H1 (cell line): ENCODE data around the gene CDH2. TPM values are rescaled to one million over a fixed set of nuclear protein-coding genes. Genes with fewer than 3 reads are reported as not detected.

Source experiments
- CTCF ChIA-PET: fragments of 300-600 bp; sonication (Branson Sonifier 250); formaldehyde crosslinking; loops from one replicate; lab custom pipeline; 2021; ENCODE audit not compliant: partially characterized antibody; lab: Charles Lee
- POLR2A ChIA-PET: fragments of 300-600 bp; sonication (Branson Sonifier 250); formaldehyde crosslinking; loops from one replicate; lab custom pipeline; 2021; ENCODE audit warnings: inconsistent platforms; ENCODE audit not compliant: partially characterized antibody; lab: Charles Lee
- DNase-seq, 2 experiments: peaks; one replicate each; pipeline versions ENCODE4 v3.0.0 to v3.0.0-alpha.2; 2010 to 2022; ENCODE audit warnings: low spot score in 2 of 2, low read depth in 1 of 2, mixed read lengths in 1 of 2
- FAIRE-seq: peaks from 2 replicates; lab custom pipeline; 2011; peaks lifted over from hg19 to GRCh38; lab: Jason Lieb, UNC
- H2AFZ ChIP-seq: 2 replicates; pipeline ENCODE4 v1.8.1; 2012; ENCODE audit warnings: low read length, inconsistent platforms
- H2AK5ac ChIP-seq: 2 replicates; pipeline ENCODE4 v1.6.1; 2013; ENCODE audit warnings: low read depth, low read length
- H2BK120ac ChIP-seq: replicated peaks from 2 replicates; pipeline ENCODE3; 2013; ENCODE audit warnings: low read depth, low read length, inconsistent platforms
- H2BK12ac ChIP-seq: 2 replicates; pipeline ENCODE4 v1.6.1; 2013; ENCODE audit warnings: low read depth, low read length
- H2BK15ac ChIP-seq: 2 replicates; pipeline ENCODE4 v1.6.1; 2013; ENCODE audit warnings: low read length
- H2BK20ac ChIP-seq: 2 replicates; pipeline ENCODE4 v1.6.1; 2013; ENCODE audit warnings: low read length
- H2BK5ac ChIP-seq: 2 replicates; pipeline ENCODE4 v1.6.1; 2013; ENCODE audit warnings: low read depth, low read length
- H3K14ac ChIP-seq: 2 replicates; pipeline ENCODE4 v1.6.1; 2013; ENCODE audit warnings: inconsistent platforms; ENCODE audit not compliant: insufficient read length
- H3K18ac ChIP-seq: 2 replicates; pipeline ENCODE4 v1.6.1; 2013; ENCODE audit warnings: low read length; ENCODE audit errors: extremely low read depth
- H3K23ac ChIP-seq: 2 replicates; pipeline ENCODE4 v1.6.1; 2013; ENCODE audit warnings: inconsistent platforms; ENCODE audit not compliant: insufficient read length
- H3K23me2 ChIP-seq: 2 replicates; pipeline ENCODE4 v1.6.1; 2013; ENCODE audit warnings: low read depth, low read length
- H3K27ac ChIP-seq: 2 replicates; pipeline ENCODE4 v1.6.1; 2011; ENCODE audit warnings: low read depth, low read length, inconsistent platforms
- H3K27me3 ChIP-seq, 4 experiments: replicated peaks in 1 of 4; 1 replicate in 1 of 4; 2 replicates in 3 of 4; pipeline versions ENCODE4 v1.6.1 to v1.8.1; 2011 to 2013; ENCODE audit warnings: low read length in 3 of 4, mild to moderate bottlenecking in 3 of 4, inconsistent platforms in 2 of 4, mixed read lengths in 2 of 4, moderate library complexity in 1 of 4; ENCODE audit not compliant: control insufficient read depth in 3 of 4, insufficient read depth in 3 of 4; ENCODE audit errors: extremely low read depth in 1 of 4
- H3K36me3 ChIP-seq, 4 experiments: 2 replicates each; pipeline versions ENCODE4 v1.6.1 to v1.8.1; 2011 to 2013; ENCODE audit warnings: mild to moderate bottlenecking in 4 of 4, low read length in 3 of 4, moderate library complexity in 2 of 4, control low read depth in 1 of 4, inconsistent platforms in 1 of 4; ENCODE audit not compliant: insufficient read depth in 4 of 4, control insufficient read depth in 2 of 4
- H3K4ac ChIP-seq: replicated peaks from 2 replicates; pipeline ENCODE3; 2013; ENCODE audit warnings: low read length, low read depth, mixed read lengths, inconsistent platforms; ENCODE audit not compliant: insufficient read length
- H3K4me1 ChIP-seq, 4 experiments: replicated peaks in 1 of 4; 1 replicate in 1 of 4; 2 replicates in 3 of 4; pipeline versions ENCODE4 v1.6.1 to v1.8.1; 2011 to 2013; ENCODE audit warnings: low read length in 3 of 4, inconsistent platforms in 2 of 4, mixed read lengths in 1 of 4; ENCODE audit not compliant: insufficient read depth in 4 of 4, control insufficient read depth in 3 of 4
- H3K4me2 ChIP-seq, 2 experiments: 2 replicates each; pipeline versions ENCODE4 v1.6.1 to v1.8.1; 2011 to 2013; ENCODE audit warnings: low read depth in 2 of 2, low read length in 2 of 2, control low read depth in 1 of 2, inconsistent platforms in 1 of 2, mild to moderate bottlenecking in 1 of 2; ENCODE audit not compliant: insufficient read depth in 1 of 2
- H3K4me3 ChIP-seq, 4 experiments: fragments of 200-600, 300-600 bp in 1 of 4; sonication (generic), shearing (Covaris generic), sonication (Bioruptor Twin) in 1 of 4; 2 replicates each; pipeline versions ENCODE4 v1.5.1 to v1.8.1; 2011 to 2016; ENCODE audit warnings: low read length in 4 of 4, low read depth in 3 of 4, control low read depth in 2 of 4, inconsistent platforms in 2 of 4, mild to moderate bottlenecking in 2 of 4, mixed read lengths in 1 of 4, moderate library complexity in 1 of 4; ENCODE audit not compliant: insufficient read depth in 2 of 4; ENCODE audit errors: extremely low read depth in 1 of 4
- H3K56ac ChIP-seq: replicated peaks from 2 replicates; pipeline ENCODE3; 2013; ENCODE audit warnings: low read depth, mild to moderate bottlenecking, mixed read lengths, low read length, inconsistent platforms; ENCODE audit not compliant: insufficient read length
- H3K79me1 ChIP-seq: 2 replicates; pipeline ENCODE4 v1.6.1; 2013; ENCODE audit warnings: low read depth, low read length, control low read depth
- H3K79me2 ChIP-seq, 2 experiments: 2 replicates each; pipeline versions ENCODE4 v1.6.1 to v1.8.1; 2012 to 2013; ENCODE audit warnings: low read length in 2 of 2, mild to moderate bottlenecking in 2 of 2, inconsistent platforms in 1 of 2; ENCODE audit not compliant: insufficient read depth in 2 of 2, control insufficient read depth in 1 of 2
- H3K9ac ChIP-seq, 4 experiments: replicated peaks in 1 of 4; 1 replicate in 1 of 4; 2 replicates in 3 of 4; pipeline versions ENCODE4 v1.6.1 to v1.8.1; 2011 to 2013; ENCODE audit warnings: low read depth in 3 of 4, low read length in 3 of 4, control low read depth in 2 of 4, mild to moderate bottlenecking in 2 of 4, moderate library complexity in 2 of 4, inconsistent platforms in 1 of 4; ENCODE audit errors: extremely low read depth in 1 of 4
- H3K9me3 ChIP-seq, 2 experiments: 2 replicates each; pipeline versions ENCODE4 v1.6.1 to v1.8.1; 2012 to 2013; ENCODE audit warnings: mild to moderate bottlenecking in 2 of 2, moderate library complexity in 2 of 2, control low read depth in 1 of 2, inconsistent platforms in 1 of 2, low read depth in 1 of 2, low read length in 1 of 2, mixed read lengths in 1 of 2; ENCODE audit not compliant: insufficient read depth in 2 of 2
- H4K20me1 ChIP-seq, 2 experiments: replicated peaks in 1 of 2; 2 replicates each; pipeline versions ENCODE3 to v1.8.1; 2011 to 2013; ENCODE audit warnings: inconsistent platforms in 2 of 2, low read length in 2 of 2, mild to moderate bottlenecking in 1 of 2; ENCODE audit not compliant: insufficient read depth in 2 of 2, control insufficient read depth in 1 of 2
- H4K5ac ChIP-seq: 2 replicates; pipeline ENCODE4 v1.6.1; 2013; ENCODE audit warnings: low read length, low read depth, mixed read lengths, inconsistent platforms; ENCODE audit not compliant: insufficient read length
- H4K8ac ChIP-seq: 2 replicates; pipeline ENCODE4 v1.8.0; 2013; ENCODE audit warnings: mild to moderate bottlenecking, moderate library complexity, low read length, inconsistent platforms; ENCODE audit not compliant: insufficient read depth; ENCODE audit errors: extremely low read depth
- H4K91ac ChIP-seq: replicated peaks from 2 replicates; pipeline ENCODE3; 2013; ENCODE audit warnings: low read length, mixed read lengths, inconsistent platforms; ENCODE audit not compliant: insufficient read length
- BACH1 ChIP-seq: IDR thresholded peaks from 2 replicates; pipeline ENCODE4 v1.6.1; 2012; ENCODE audit warnings: low read length, improper control_type of control experiment
- BCL11A ChIP-seq, 2 experiments: IDR thresholded peaks; one replicate each; pipeline ENCODE4 v1.6.1; 2011; ENCODE audit warnings: low read depth in 2 of 2, low read length in 2 of 2, mild to moderate bottlenecking in 2 of 2
- GABPA ChIP-seq: IDR thresholded peaks from 2 replicates; pipeline ENCODE4 v1.6.1; 2011; ENCODE audit warnings: mild to moderate bottlenecking, low read length, moderate library complexity, borderline replicate concordance; ENCODE audit not compliant: insufficient read depth
- HDAC2 ChIP-seq, 2 experiments: fragments of 300-600 bp in 1 of 2; sonication (generic) in 1 of 2; IDR thresholded peaks; 2 replicates each; pipeline ENCODE4 v1.6.1; 2011 to 2012; ENCODE audit warnings: low read depth in 2 of 2, low read length in 2 of 2, mild to moderate bottlenecking in 2 of 2, moderate library complexity in 2 of 2, borderline replicate concordance in 1 of 2, inconsistent platforms in 1 of 2
- JUN ChIP-seq: IDR thresholded peaks from 2 replicates; pipeline ENCODE4 v1.6.1; 2011; ENCODE audit warnings: low read depth, mild to moderate bottlenecking, improper control_type of control experiment, low read length
- KDM5A ChIP-seq: fragments of 200-600 bp; IDR thresholded peaks from 2 replicates; pipeline ENCODE4 v1.7.1; 2012; ENCODE audit warnings: mild to moderate bottlenecking, low read length, inconsistent platforms, mixed read lengths
- MAFK ChIP-seq: IDR thresholded peaks from 2 replicates; pipeline ENCODE4 v1.6.1; 2012; ENCODE audit warnings: low read depth, mild to moderate bottlenecking, improper control_type of control experiment, low read length
- MAX ChIP-seq: IDR thresholded peaks from 2 replicates; pipeline ENCODE4 v1.6.1; 2012; ENCODE audit warnings: inconsistent platforms
- NRF1 ChIP-seq: IDR thresholded peaks from 2 replicates; pipeline ENCODE4 v1.6.1; 2011; ENCODE audit warnings: mild to moderate bottlenecking, low read depth, low read length, improper control_type of control experiment
- RFX5 ChIP-seq: IDR thresholded peaks from 2 replicates; pipeline ENCODE4 v1.6.1; 2011; ENCODE audit warnings: low read depth, low read length, improper control_type of control experiment, borderline replicate concordance
- RXRA ChIP-seq: IDR thresholded peaks from 2 replicates; pipeline ENCODE4 v1.6.1; 2011; ENCODE audit warnings: low read depth, mild to moderate bottlenecking, low read length, moderate library complexity; ENCODE audit not compliant: insufficient read depth
- SIRT6 ChIP-seq: IDR thresholded peaks from one replicate; pipeline ENCODE4 v1.7.1; 2012; ENCODE audit warnings: low read length, inconsistent platforms
- SP1 ChIP-seq: IDR thresholded peaks from 2 replicates; pipeline ENCODE4 v1.6.1; 2011; ENCODE audit warnings: low read depth, low read length
- SRF ChIP-seq: IDR thresholded peaks from 2 replicates; pipeline ENCODE4 v1.6.1; 2011; ENCODE audit warnings: mild to moderate bottlenecking, low read depth, low read length, moderate library complexity
- TBP ChIP-seq: IDR thresholded peaks from 2 replicates; pipeline ENCODE4 v1.6.1; 2011; ENCODE audit warnings: low read depth, low read length, improper control_type of control experiment
- WGBS, 2 experiments: shearing (Covaris generic) in 1 of 2; methylation state at CpG; one replicate each; pipeline versions ENCODE4 v1.1.6 to v1.1.7; 2013 to 2015; ENCODE audit warnings: low lambda C conversion rate in 2 of 2, mixed read lengths in 2 of 2, inconsistent platforms in 1 of 2, low coverage in 1 of 2, missing lambda C conversion rate in 1 of 2; ENCODE audit not compliant: insufficient replicate concordance in 2 of 2, insufficient coverage in 1 of 2, insufficient read length in 1 of 2; ENCODE audit errors: extremely low coverage in 1 of 2, missing lambda C conversion rate in 1 of 2; 5-methylcytosine and 5-hydroxymethylcytosine counted together
- polyA plus RNA-seq, 7 experiments: library from polyadenylated mRNA; depleted of rRNA in 3 of 7; stranded (reverse) in 5 of 7; unstranded in 2 of 7; fragments of >200 nt in 5 of 7; fragments of 200-250 nt in 2 of 7; gene quantifications; 1 replicate in 5 of 7; 2 replicates in 1 of 7; 4 replicates in 1 of 7; pipeline versions ENCODE4 v1.2.1 to v1.2.3, GENCODE V29; 2011 to 2013; ENCODE audit warnings: missing spikeins in 2 of 7, mixed read lengths in 2 of 7
- total RNA-seq: library from RNA; stranded (reverse); fragmentation: NEBNext Ultra II Directional; extraction: Animal tissue kit (Norgen Biotek cat#: 25700); gene quantifications from 2 replicates; pipeline ENCODE4 v1.2.1, GENCODE V29; 2021

The CDH2 gene
- total and polyA plus RNA-seq, 2 of the 8 experiments (the other 6 are each of a cell fraction or from before 2014, with no cell fraction given), result 15.0 to 56.5 TPM

DNA sequence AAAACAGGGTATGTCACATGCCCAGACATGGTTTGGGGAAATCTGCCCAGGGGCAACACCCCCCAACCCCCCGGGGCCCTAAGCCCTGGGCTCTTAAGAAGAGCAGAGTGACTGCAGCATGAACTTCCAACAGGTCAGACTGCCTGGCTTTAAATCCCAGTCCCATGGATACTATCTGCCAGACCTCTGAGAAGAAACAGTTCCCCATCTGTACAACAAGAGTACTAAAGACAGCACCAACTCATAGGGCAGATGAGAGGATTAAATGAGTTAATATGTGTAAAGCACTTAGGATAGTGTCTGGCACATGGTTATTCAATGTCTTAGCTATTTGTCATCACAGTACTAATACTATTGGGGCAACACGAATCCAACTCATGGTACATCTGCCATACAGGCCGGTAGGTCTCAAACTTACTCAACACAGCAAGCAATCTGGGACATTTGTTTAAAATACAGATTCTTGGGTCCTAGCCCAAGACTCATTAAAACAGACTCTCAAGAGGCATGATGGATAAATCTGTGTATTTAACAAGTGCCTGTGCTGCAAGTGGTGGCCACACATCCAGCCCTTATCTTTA lies 23.4 kb downstream of the CDH2 start:
- no peaks in the 10 kb centered on the region for H3K27me3 ChIP-seq
- no peak overlapping the region for H3K23ac ChIP-seq
- no peaks in the 10 kb centered on the region for H3K36me3 ChIP-seq
- H3K27ac ChIP-seq, result no peak overlapping the region
- FAIRE-seq (no peak), DNase-seq (no peak)
- no peaks in the 10 kb centered on the region for H3K23me2 ChIP-seq
- 93% methylated on average over 3 of the region's 3 CpGs; no CpG with 5 or more reads in 1 of the 2 experiments for WGBS, 2 experiments
- H3K14ac ChIP-seq, result no peak overlapping the region
- no peak overlapping the region for H2BK15ac ChIP-seq
- H2AFZ ChIP-seq, result no peak overlapping the region
- no peak overlapping the region for H3K18ac ChIP-seq
- POLR2A ChIA-PET, result no interaction called here
- no peak overlapping the region for H4K5ac ChIP-seq
- H4K8ac ChIP-seq, result no peak overlapping the region
- peaks cover 6 to 19% (median 15%) of the 10 kb centered on the region in 4 experiments; a peak in 6 of 7 replicates for H3K4me1 ChIP-seq
- no peaks in the 10 kb centered on the region for H3K79me2 ChIP-seq
- H2BK5ac ChIP-seq, result no peak overlapping the region
- no peaks in the 10 kb centered on the region for H3K9me3 ChIP-seq
- no peak overlapping the region for H2BK20ac ChIP-seq
- no peak overlapping the region for H3K9ac ChIP-seq
- no peak overlapping the region for H2BK120ac ChIP-seq
- H3K79me1 ChIP-seq, result 0 out of 2 replicates have a peak, but pooled peaks cover 6% of the 10 kb centered on the region
- H4K20me1 ChIP-seq, result peaks cover 2 to 12% of the 10 kb centered on the region in 2 experiments
- H3K56ac ChIP-seq, result no peak overlapping the region
- no peak overlapping the region for H4K91ac ChIP-seq
- H3K4ac ChIP-seq, result no peak overlapping the region
- H2BK12ac ChIP-seq, result no peak overlapping the region
- H3K4me2 ChIP-seq, result no peak overlapping the region
- CTCF ChIA-PET, result no interaction called here
- no peak overlapping the region for H3K4me3 ChIP-seq
- H2AK5ac ChIP-seq, result no peak overlapping the region
- TF ChIP-seq RXRA, result no peak
- TF ChIP-seq SIRT6, result no peak
- TF ChIP-seq TBP, result no peak
- TF ChIP-seq GABPA, result no peak
- no peak for TF ChIP-seq RFX5
- TF ChIP-seq SP1, result no peak
- TF ChIP-seq KDM5A, result no peak
- TF ChIP-seq BACH1, result no peak
- TF ChIP-seq BCL11A (IDR thresholded peaks at IDR 0.05; ENCODE audit: low read depth in 2 of 2, low read length in 2 of 2), result no peak
- TF ChIP-seq NRF1, result no peak
- TF ChIP-seq JUN, result no peak
- TF ChIP-seq SRF, result no peak
- no peak for TF ChIP-seq MAX
- TF ChIP-seq MAFK, result no peak
- no peak for TF ChIP-seq HDAC2 (IDR thresholded peaks at IDR 0.05; ENCODE audit: borderline replicate concordance in 1 of 2, low read depth in 2 of 2, low read length in 2 of 2)
